Keratinocyte (primary cell): ENCODE results near the gene LHX6. TPM values are rescaled to one million over a fixed set of nuclear protein-coding genes. Genes with fewer than 3 reads are reported as not detected.

ENCODE experiments used
- DNase-seq: peaks from one replicate; pipeline ENCODE4 v3.0.0-alpha.2; 2011; ENCODE audit warnings: low read depth, missing footprints, low spot score
- FAIRE-seq: peaks from 2 replicates; lab custom pipeline; 2011; peaks lifted over from hg19 to GRCh38; lab: Jason Lieb, UNC
- H2AFZ ChIP-seq: 2 replicates; pipeline ENCODE4 v1.6.0; 2012; ENCODE audit warnings: low read length, control low read depth, inconsistent platforms; ENCODE audit not compliant: control insufficient read depth
- H3K27ac ChIP-seq: 2 replicates; pipeline ENCODE4 v1.5.1; 2011; ENCODE audit warnings: low read length; ENCODE audit not compliant: control insufficient read depth, insufficient read depth
- H3K27me3 ChIP-seq: 3 replicates; pipeline ENCODE4 v1.6.0; 2011; ENCODE audit warnings: low read length; ENCODE audit not compliant: control insufficient read depth, insufficient read depth; ENCODE audit errors: extremely low read depth
- H3K36me3 ChIP-seq, 2 experiments: 2 replicates in 1 of 2; 3 replicates in 1 of 2; pipeline ENCODE4 v1.5.1; 2011; ENCODE audit warnings: low read length in 2 of 2, mild to moderate bottlenecking in 1 of 2; ENCODE audit not compliant: control insufficient read depth in 2 of 2, insufficient read depth in 2 of 2; ENCODE audit errors: extremely low read depth in 1 of 2
- H3K4me1 ChIP-seq: 3 replicates; pipeline ENCODE4 v1.5.1; 2011; ENCODE audit warnings: low read length; ENCODE audit not compliant: control insufficient read depth, insufficient read depth; ENCODE audit errors: extremely low read depth
- H3K4me2 ChIP-seq: 3 replicates; pipeline ENCODE4 v1.6.0; 2011; ENCODE audit warnings: low read depth, low read length; ENCODE audit not compliant: control insufficient read depth, insufficient read depth; ENCODE audit errors: extremely low read depth
- H3K4me3 ChIP-seq, 3 experiments: fragments of 200-600 bp in 1 of 3; sonication (generic) in 1 of 3; 2 replicates in 2 of 3; 3 replicates in 1 of 3; pipeline ENCODE4 v1.5.1; 2011 to 2016; ENCODE audit warnings: low read length in 3 of 3, mild to moderate bottlenecking in 3 of 3, control low read depth in 2 of 3, inconsistent platforms in 1 of 3, low read depth in 1 of 3, mixed read lengths in 1 of 3, mixed run types in 1 of 3, moderate library complexity in 1 of 3; ENCODE audit not compliant: control insufficient read depth in 2 of 3, insufficient read depth in 2 of 3; ENCODE audit errors: extremely low read depth in 1 of 3
- H3K79me2 ChIP-seq: 2 replicates; pipeline ENCODE4 v1.6.0; 2012; ENCODE audit warnings: low read length; ENCODE audit not compliant: control insufficient read depth, insufficient read depth
- H3K9ac ChIP-seq: 3 replicates; pipeline ENCODE4 v1.6.0; 2011; ENCODE audit warnings: low read length; ENCODE audit not compliant: control insufficient read depth, insufficient read depth; ENCODE audit errors: extremely low read depth
- H3K9me1 ChIP-seq: 3 replicates; pipeline ENCODE4 v1.6.0; 2011; ENCODE audit warnings: low read length; ENCODE audit not compliant: control insufficient read depth, insufficient read depth; ENCODE audit errors: extremely low read depth
- H3K9me3 ChIP-seq: 2 replicates; pipeline ENCODE4 v1.5.1; 2012; ENCODE audit warnings: low read depth, low read length; ENCODE audit not compliant: control insufficient read depth
- H4K20me1 ChIP-seq: 3 replicates; pipeline ENCODE4 v1.6.0; 2011; ENCODE audit warnings: low read length; ENCODE audit not compliant: control insufficient read depth, insufficient read depth; ENCODE audit errors: extremely low read depth
- CTCF ChIP-seq, 3 experiments: IDR thresholded peaks in 1 of 3; conservative IDR thresholded peaks in 1 of 3; optimal IDR thresholded peaks in 1 of 3; 2 replicates in 2 of 3; 3 replicates in 1 of 3; pipeline versions ENCODE3 to v1.5.1; 2011; ENCODE audit warnings: low read length in 3 of 3, mild to moderate bottlenecking in 3 of 3, moderate library complexity in 2 of 3, control low read depth in 1 of 3, inconsistent platforms in 1 of 3; ENCODE audit not compliant: insufficient read depth in 2 of 3; ENCODE audit errors: extremely low read depth in 1 of 3
- EZH2 ChIP-seq: IDR thresholded peaks from one replicate; pipeline ENCODE4 v1.6.1; 2012; ENCODE audit warnings: inconsistent platforms, mild to moderate bottlenecking, low read length, moderate library complexity
- dilution Hi-C: fragments of 300-500 bp; cut with MboI; formaldehyde crosslinking; loops from one replicate; pipeline ENCODE4 v1.7.0; 2020; ENCODE audit warnings: low sequenced_read_pairs; ENCODE audit not compliant: extremely low pct_ligation_motif_present
- polyA plus RNA-seq, 5 experiments: library from polyadenylated mRNA; depleted of rRNA in 3 of 5; stranded (reverse) in 3 of 5; stranded (forward) in 1 of 5; unstranded in 1 of 5; fragments of >200 nt; gene quantifications; 1 replicate in 1 of 5; 2 replicates in 3 of 5; 3 replicates in 1 of 5; pipeline versions ENCODE4 v1.2.1 to v1.2.3, GENCODE V29; 2011 to 2012; ENCODE audit warnings: missing spikeins in 2 of 5, low read depth in 1 of 5, low replicate concordance in 1 of 5

LHX6 gene
- polyA plus RNA-seq, 1 donor (not counting 4 experiments of a cell fraction or from before 2014, with no cell fraction given): 0.13 TPM

DNA sequence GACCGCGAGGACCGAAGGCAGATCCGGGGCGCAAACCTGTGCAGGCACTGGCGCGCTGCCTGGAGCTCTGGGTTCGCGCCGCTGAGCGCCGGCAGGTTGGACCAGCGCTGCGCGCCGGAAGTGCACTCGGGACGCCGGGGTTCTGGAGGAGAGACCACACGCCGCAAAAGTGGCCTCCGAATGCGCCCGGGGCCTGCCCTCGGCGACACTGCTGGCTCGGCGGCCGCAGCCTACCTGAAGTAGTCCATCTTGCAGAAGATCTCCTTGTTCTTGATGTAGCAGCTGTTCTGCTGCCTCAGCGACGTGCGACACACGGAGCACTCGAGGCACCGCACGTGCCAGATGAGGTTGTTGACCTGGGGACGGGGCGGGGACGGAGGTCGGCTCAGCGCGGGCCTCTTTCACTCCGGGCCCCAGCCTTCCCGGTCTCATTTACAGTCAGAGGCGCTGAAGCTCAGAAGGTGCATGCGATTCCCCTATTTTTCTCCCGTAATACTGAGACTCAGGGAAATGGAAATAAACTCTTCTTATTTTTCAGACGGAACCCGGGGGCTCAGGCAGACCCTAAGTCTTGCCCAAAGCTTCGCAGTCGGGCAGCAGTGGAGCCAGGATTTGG is 2.5 kb downstream of the LHX6 start:
- DNase-seq: no peak
- no peak overlapping the region for H3K4me3 ChIP-seq
- dilution Hi-C loops: no loop called here

GRCh38 chr9:122225312-122226141 is 3.2 kb downstream of the LHX6 start:
- H3K9me3 ChIP-seq: no peaks in the 10 kb centered on the region
- DNase-seq (no peak), FAIRE-seq (no peak)
- no peaks in the 10 kb centered on the region for H3K79me2 ChIP-seq
- H3K9ac ChIP-seq: no peak overlapping the region
- H4K20me1 ChIP-seq: peaks cover 3% of the 10 kb centered on the region
- no peak overlapping the region for H2AFZ ChIP-seq
- H3K36me3 ChIP-seq: no peaks in the 10 kb centered on the region
- H3K27me3 ChIP-seq: peaks cover 99% of the 10 kb centered on the region
- H3K4me3 ChIP-seq: no peak overlapping the region
- no peak for TF ChIP-seq CTCF (optimal IDR thresholded peaks at IDR 0.05 in 1 of 3, IDR thresholded peaks at IDR 0.05 in 1 of 3, conservative IDR thresholded peaks at IDR 0.05 in 1 of 3; ENCODE audit: extremely low read depth in 1 of 3, insufficient read depth in 2 of 3, low read length in 3 of 3)
- dilution Hi-C loops: no loop called here
- H3K4me2 ChIP-seq: peak overlapping the region; percentile 41
- peaks cover 9% of the 10 kb centered on the region for H3K4me1 ChIP-seq
- no peaks in the 10 kb centered on the region for H3K9me1 ChIP-seq
- H3K27ac ChIP-seq: no peak overlapping the region

More for the DNA sequence above, 2.5 kb downstream of the LHX6 start:
- H3K36me3 ChIP-seq: no peaks in the 10 kb centered on the region
- H4K20me1 ChIP-seq: peaks cover 3% of the 10 kb centered on the region
- H3K9me3 ChIP-seq: no peaks in the 10 kb centered on the region
- TF ChIP-seq EZH2 (peak; percentile 79), CTCF (optimal IDR thresholded peaks at IDR 0.05 in 1 of 3, IDR thresholded peaks at IDR 0.05 in 1 of 3, conservative IDR thresholded peaks at IDR 0.05 in 1 of 3; ENCODE audit: extremely low read depth in 1 of 3, insufficient read depth in 2 of 3, low read length in 3 of 3) (no peak)
- H3K4me2 ChIP-seq: peak overlapping the region; percentile 41
- H3K79me2 ChIP-seq: no peaks in the 10 kb centered on the region
- H3K9me1 ChIP-seq: no peaks in the 10 kb centered on the region
- no peak for FAIRE-seq
- H3K9ac ChIP-seq: no peak overlapping the region
- H3K27me3 ChIP-seq: peaks cover 99% of the 10 kb centered on the region
- H3K27ac ChIP-seq: no peak overlapping the region
- H3K4me1 ChIP-seq: peaks cover 9% of the 10 kb centered on the region
- no peak overlapping the region for H2AFZ ChIP-seq
